ENCODE data around the gene DEAF1.

DEAF1 gene

GRCh38 chr11:618856-619627 is 76.0 kb downstream of the DEAF1 start:
- no peaks in the 10 kb centered on the region for H3K79me2 ChIP-seq (ENCODE audit: insufficient read depth, low read length)
- H3K9me3 ChIP-seq (ENCODE audit: insufficient read depth, low read depth, low read length) = no peaks in the 10 kb centered on the region
- H2AFZ ChIP-seq (ENCODE audit: low read length) = no peak overlapping the region
- no peak overlapping the region for H3K4me2 ChIP-seq (ENCODE audit: low read depth, low read length, poor library complexity, severe bottlenecking)
- H4K20me1 ChIP-seq (ENCODE audit: insufficient read depth, low read length, poor library complexity, severe bottlenecking) = peaks cover 5% of the 10 kb centered on the region
- no peak overlapping the region for H3K9ac ChIP-seq (ENCODE audit: low read depth, low read length, poor library complexity, severe bottlenecking)
- H3K9me2 ChIP-seq (replicated peaks; ENCODE audit: low read depth, low read length) = no peaks in the 10 kb centered on the region
- no peaks in the 10 kb centered on the region for H3K36me3 ChIP-seq (ENCODE audit: insufficient read depth, low read length)
- TF ChIP-seq EZH2phosphoT487 (IDR thresholded peaks at IDR 0.05; ENCODE audit: borderline replicate concordance) = no peak
- TF ChIP-seq CTCF (conservative IDR thresholded peaks at IDR 0.05; ENCODE audit: low read length) = no peak
- no peaks in the 10 kb centered on the region for H3K27me3 ChIP-seq (ENCODE audit: insufficient read depth, low read length, poor library complexity, severe bottlenecking)
- H3K4me1 ChIP-seq (ENCODE audit: insufficient read depth, low read length, poor library complexity, severe bottlenecking) = peaks cover 4% of the 10 kb centered on the region
- H3K4me3 ChIP-seq (ENCODE audit: low read length, poor library complexity, severe bottlenecking) = no peak overlapping the region
- H3F3A ChIP-seq (ENCODE audit: low read depth) = no peaks in the 10 kb centered on the region

- H3K79me2 ChIP-seq (ENCODE audit: insufficient read depth, low read length) = no peaks in the 10 kb centered on the region
These were observed 76.9 kb downstream of the DEAF1 start for GRCh38 chr11:617912-618682.

More at GRCh38 chr11:617912-618682, 76.9 kb downstream of the DEAF1 start:
- TF ChIP-seq EZH2phosphoT487 (IDR thresholded peaks at IDR 0.05; ENCODE audit: borderline replicate concordance) = no peak
- TF ChIP-seq CTCF (conservative IDR thresholded peaks at IDR 0.05; ENCODE audit: low read length) = no peak
- Histone ChIP-seq H3K4me2 (ENCODE audit: low read depth, low read length, poor library complexity, severe bottlenecking) (no peak overlapping the region), H3K9me3 (ENCODE audit: insufficient read depth, low read depth, low read length) (no peaks in the 10 kb centered on the region), H3K4me1 (ENCODE audit: insufficient read depth, low read length, poor library complexity, severe bottlenecking) (peaks cover 4% of the 10 kb centered on the region), H3K4me3 (ENCODE audit: low read length, poor library complexity, severe bottlenecking) (no peak overlapping the region), H3F3A (ENCODE audit: low read depth) (no peaks in the 10 kb centered on the region), H3K9ac (ENCODE audit: low read depth, low read length, poor library complexity, severe bottlenecking) (no peak overlapping the region), H3K36me3 (ENCODE audit: insufficient read depth, low read length) (peaks cover 3% of the 10 kb centered on the region; the same call in 1 of the 2 replicates), H4K20me1 (ENCODE audit: insufficient read depth, low read length, poor library complexity, severe bottlenecking) (peaks cover 5% of the 10 kb centered on the region), H3K27me3 (ENCODE audit: insufficient read depth, low read length, poor library complexity, severe bottlenecking) (no peaks in the 10 kb centered on the region), H2AFZ (ENCODE audit: low read length) (no peak overlapping the region), H3K9me2 (replicated peaks; ENCODE audit: low read depth, low read length) (no peaks in the 10 kb centered on the region)
